HCT116 (cell line): ENCODE data around the gene ANO2.

Source experiments
- ATF3 ChIP-seq: IDR thresholded peaks from 2 replicates; pipeline ENCODE4 v1.6.1; 2012
- CTCF ChIP-seq, 3 experiments: fragments of 200-600 bp in 1 of 3; sonication (generic) in 1 of 3; IDR thresholded peaks in 2 of 3; conservative IDR thresholded peaks in 1 of 3; 2 replicates each; pipeline ENCODE4 v1.5.1; 2012 to 2017; ENCODE audit warnings: low read depth in 2 of 3, low read length in 2 of 3, antibody characterized with exemption in 1 of 3, borderline replicate concordance in 1 of 3, control low read depth in 1 of 3, mild to moderate bottlenecking in 1 of 3, mixed read lengths in 1 of 3, mixed run types in 1 of 3, moderate library complexity in 1 of 3; ENCODE audit not compliant: insufficient read depth in 1 of 3
- ELF1 ChIP-seq: IDR thresholded peaks from 2 replicates; pipeline ENCODE4 v1.6.1; 2012; ENCODE audit warnings: low read depth, borderline replicate concordance
- POLR2A ChIP-seq: IDR thresholded peaks from 2 replicates; pipeline ENCODE4 v1.7.0; 2011; ENCODE audit warnings: borderline replicate concordance; ENCODE audit not compliant: insufficient read depth, insufficient read length; ENCODE audit errors: extremely low read depth
- POLR2AphosphoS5 ChIP-seq: IDR thresholded peaks from 2 replicates; pipeline ENCODE4 v1.6.1; 2011; ENCODE audit warnings: mild to moderate bottlenecking, low read depth, low read length, moderate library complexity
- ZNF274 ChIP-seq: fragments of 200-500 bp; sonication (Bioruptor generic); IDR thresholded peaks from 2 replicates; pipeline ENCODE4 v1.6.1; 2014; ENCODE audit warnings: mild to moderate bottlenecking, low read depth, low read length, inconsistent platforms
- TF ChIP-seq, protein P1 (sequence below): IDR thresholded peaks from 2 replicates; pipeline ENCODE4 v1.6.1; 2012; ENCODE audit warnings: low read depth
- TF ChIP-seq, protein P2 (sequence below): IDR thresholded peaks from 2 replicates; pipeline ENCODE4 v1.6.1; 2012

GRCh38 chr12:5881666-5882065, 63.4 kb downstream of the ANO2 start:
- TF ChIP-seq CTCF (IDR thresholded peaks at IDR 0.05 in 2 of 3, conservative IDR thresholded peaks at IDR 0.05 in 1 of 3; ENCODE audit: borderline replicate concordance in 1 of 3, insufficient read depth in 1 of 3, low read depth in 2 of 3, low read length in 2 of 3): no peak
- TF ChIP-seq POLR2AphosphoS5: no peak
- TF ChIP-seq, protein P1, sequence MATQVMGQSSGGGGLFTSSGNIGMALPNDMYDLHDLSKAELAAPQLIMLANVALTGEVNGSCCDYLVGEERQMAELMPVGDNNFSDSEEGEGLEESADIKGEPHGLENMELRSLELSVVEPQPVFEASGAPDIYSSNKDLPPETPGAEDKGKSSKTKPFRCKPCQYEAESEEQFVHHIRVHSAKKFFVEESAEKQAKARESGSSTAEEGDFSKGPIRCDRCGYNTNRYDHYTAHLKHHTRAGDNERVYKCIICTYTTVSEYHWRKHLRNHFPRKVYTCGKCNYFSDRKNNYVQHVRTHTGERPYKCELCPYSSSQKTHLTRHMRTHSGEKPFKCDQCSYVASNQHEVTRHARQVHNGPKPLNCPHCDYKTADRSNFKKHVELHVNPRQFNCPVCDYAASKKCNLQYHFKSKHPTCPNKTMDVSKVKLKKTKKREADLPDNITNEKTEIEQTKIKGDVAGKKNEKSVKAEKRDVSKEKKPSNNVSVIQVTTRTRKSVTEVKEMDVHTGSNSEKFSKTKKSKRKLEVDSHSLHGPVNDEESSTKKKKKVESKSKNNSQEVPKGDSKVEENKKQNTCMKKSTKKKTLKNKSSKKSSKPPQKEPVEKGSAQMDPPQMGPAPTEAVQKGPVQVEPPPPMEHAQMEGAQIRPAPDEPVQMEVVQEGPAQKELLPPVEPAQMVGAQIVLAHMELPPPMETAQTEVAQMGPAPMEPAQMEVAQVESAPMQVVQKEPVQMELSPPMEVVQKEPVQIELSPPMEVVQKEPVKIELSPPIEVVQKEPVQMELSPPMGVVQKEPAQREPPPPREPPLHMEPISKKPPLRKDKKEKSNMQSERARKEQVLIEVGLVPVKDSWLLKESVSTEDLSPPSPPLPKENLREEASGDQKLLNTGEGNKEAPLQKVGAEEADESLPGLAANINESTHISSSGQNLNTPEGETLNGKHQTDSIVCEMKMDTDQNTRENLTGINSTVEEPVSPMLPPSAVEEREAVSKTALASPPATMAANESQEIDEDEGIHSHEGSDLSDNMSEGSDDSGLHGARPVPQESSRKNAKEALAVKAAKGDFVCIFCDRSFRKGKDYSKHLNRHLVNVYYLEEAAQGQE: no peak
- no peak for TF ChIP-seq POLR2A
- no peak for TF ChIP-seq ELF1
- no peak for TF ChIP-seq ZNF274
- TF ChIP-seq, protein P2, sequence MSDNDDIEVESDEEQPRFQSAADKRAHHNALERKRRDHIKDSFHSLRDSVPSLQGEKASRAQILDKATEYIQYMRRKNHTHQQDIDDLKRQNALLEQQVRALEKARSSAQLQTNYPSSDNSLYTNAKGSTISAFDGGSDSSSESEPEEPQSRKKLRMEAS: no peak
- no peak for TF ChIP-seq ATF3
